Prostate gland (tissue), 2 donors: ENCODE results near the gene BAAT. TPM values are rescaled to one million over a fixed set of nuclear protein-coding genes. Genes with fewer than 3 reads are reported as not detected.

Source experiments
- DNase-seq: peaks from one replicate; pipeline ENCODE4 v3.0.0-alpha.2; 2019; ENCODE audit warnings: low spot score
- H3K27ac ChIP-seq, 2 donors: fragments of 200-600 bp; sonication (generic); 2 replicates each; pipeline ENCODE4 v1.5.1; 2017 to 2019
- H3K27me3 ChIP-seq: fragments of 200-600 bp; sonication (generic); replicated peaks from 2 replicates; pipeline ENCODE4 v1.5.1; 2019; ENCODE audit not compliant: insufficient read depth
- H3K36me3 ChIP-seq, 2 donors: fragments of 200-600 bp; sonication (generic); 1 replicate in 1 of 2; 2 replicates in 1 of 2; pipeline versions ENCODE4 v1.5.1 to v1.8.1; 2017 to 2019
- H3K4me1 ChIP-seq: fragments of 200-600 bp; sonication (generic); replicated peaks from 2 replicates; pipeline ENCODE4 v1.5.1; 2019
- H3K4me3 ChIP-seq, 2 donors: fragments of 200-600 bp; sonication (generic); 2 replicates each; pipeline ENCODE4 v1.5.1; 2017 to 2019
- H3K9me3 ChIP-seq: fragments of 200-600 bp; sonication (generic); 2 replicates; pipeline ENCODE4 v1.5.1; 2017
- POLR2A ChIP-seq: fragments of 450-650 bp; IDR thresholded peaks from one replicate; pipeline ENCODE4 v1.6.1; 2016; ENCODE audit warnings: antibody characterized with exemption, mild to moderate bottlenecking
- POLR2AphosphoS5 ChIP-seq: sonication (generic); formaldehyde crosslinking; IDR thresholded peaks from one replicate; pipeline ENCODE4 v1.6.1; 2017; ENCODE audit warnings: antibody characterized with exemption
- WGBS: methylation state at CpG from one replicate; pipeline ENCODE4 v1.1.5; 2018; 5-methylcytosine and 5-hydroxymethylcytosine counted together
- intact Hi-C: fragments of 100-400 bp; cut with DNase I; formaldehyde crosslinking; loops from one replicate; pipeline ENCODE4 v1.14.2; 2022
- total RNA-seq, 2 donors: library from RNA; depleted of rRNA; stranded (reverse); fragments of >200 nt; gene quantifications; one replicate each; pipeline ENCODE4 v1.1.0, GENCODE V29; 2016
- TF ChIP-seq, protein P1 (sequence below), 4 experiments: fragments of 200-600 bp in 2 of 4; fragments of 450-650 bp in 2 of 4; sonication (generic) in 2 of 4; IDR thresholded peaks; 1 replicate in 3 of 4; 2 replicates in 1 of 4; pipeline ENCODE4 v1.5.1; 2016 to 2019; ENCODE audit warnings: antibody characterized with exemption in 4 of 4, mild to moderate bottlenecking in 2 of 4, moderate library complexity in 2 of 4

Gene BAAT
- total RNA-seq, 2 donors from 2014 or later = not detected

DNA sequence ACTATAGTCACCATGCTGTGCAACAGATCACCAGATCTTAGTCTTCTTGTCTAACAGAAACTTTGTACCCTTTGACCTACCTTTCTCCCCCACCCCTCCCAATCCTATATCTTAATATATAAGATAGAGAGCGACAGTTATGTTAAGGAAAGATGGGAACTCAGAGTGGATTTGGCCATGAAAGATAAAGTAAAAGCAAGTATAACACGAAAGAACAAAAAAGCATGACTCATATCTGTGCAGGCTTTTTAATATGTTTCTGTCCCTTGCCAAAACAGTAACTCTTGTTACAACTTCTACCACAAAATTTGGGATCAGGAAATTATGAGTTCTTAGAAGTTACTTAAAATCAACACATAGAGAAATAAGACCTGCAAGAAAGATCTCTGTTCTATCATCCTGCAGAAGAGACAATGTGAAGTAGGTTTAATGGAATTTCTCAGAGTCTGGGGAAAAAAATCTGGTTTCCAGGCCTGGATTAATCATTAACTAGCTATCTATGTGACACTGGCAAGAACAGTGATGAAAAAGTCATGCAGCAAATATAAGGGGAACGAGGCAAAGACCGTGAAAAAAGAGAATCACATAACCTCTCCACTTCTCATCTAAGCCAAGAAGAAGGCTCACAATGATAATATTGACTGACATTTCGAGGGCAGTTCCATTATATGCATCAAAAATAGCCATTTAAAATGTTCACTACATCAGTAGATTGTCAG, 18.6 kb downstream of the BAAT start:
- no peak overlapping the region for H3K27ac ChIP-seq
- no peaks in the 10 kb centered on the region for H3K4me1 ChIP-seq
- H3K4me3 ChIP-seq = no peak overlapping the region
- H3K9me3 ChIP-seq = no peaks in the 10 kb centered on the region
- intact Hi-C loops = no loop called here
- H3K36me3 ChIP-seq = no peaks in the 10 kb centered on the region
- WGBS = 38% methylated on average over 5 of the region's 5 CpGs
- TF ChIP-seq, protein P1, sequence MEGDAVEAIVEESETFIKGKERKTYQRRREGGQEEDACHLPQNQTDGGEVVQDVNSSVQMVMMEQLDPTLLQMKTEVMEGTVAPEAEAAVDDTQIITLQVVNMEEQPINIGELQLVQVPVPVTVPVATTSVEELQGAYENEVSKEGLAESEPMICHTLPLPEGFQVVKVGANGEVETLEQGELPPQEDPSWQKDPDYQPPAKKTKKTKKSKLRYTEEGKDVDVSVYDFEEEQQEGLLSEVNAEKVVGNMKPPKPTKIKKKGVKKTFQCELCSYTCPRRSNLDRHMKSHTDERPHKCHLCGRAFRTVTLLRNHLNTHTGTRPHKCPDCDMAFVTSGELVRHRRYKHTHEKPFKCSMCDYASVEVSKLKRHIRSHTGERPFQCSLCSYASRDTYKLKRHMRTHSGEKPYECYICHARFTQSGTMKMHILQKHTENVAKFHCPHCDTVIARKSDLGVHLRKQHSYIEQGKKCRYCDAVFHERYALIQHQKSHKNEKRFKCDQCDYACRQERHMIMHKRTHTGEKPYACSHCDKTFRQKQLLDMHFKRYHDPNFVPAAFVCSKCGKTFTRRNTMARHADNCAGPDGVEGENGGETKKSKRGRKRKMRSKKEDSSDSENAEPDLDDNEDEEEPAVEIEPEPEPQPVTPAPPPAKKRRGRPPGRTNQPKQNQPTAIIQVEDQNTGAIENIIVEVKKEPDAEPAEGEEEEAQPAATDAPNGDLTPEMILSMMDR (IDR thresholded peaks at IDR 0.05) = no peak
- TF ChIP-seq POLR2A = no peak
- no peak for TF ChIP-seq POLR2AphosphoS5
- H3K27me3 ChIP-seq = no peaks in the 10 kb centered on the region
- DNase-seq = no peak

- TF ChIP-seq, protein P1 (IDR thresholded peaks at IDR 0.05) = no peak
- no peak overlapping the region for H3K27ac ChIP-seq
- H3K4me1 ChIP-seq = no peaks in the 10 kb centered on the region
- H3K27me3 ChIP-seq = no peaks in the 10 kb centered on the region
- H3K4me3 ChIP-seq = no peak overlapping the region
- intact Hi-C loops = no loop called here
- no peak for DNase-seq
- no peaks in the 10 kb centered on the region for H3K36me3 ChIP-seq
- no peaks in the 10 kb centered on the region for H3K9me3 ChIP-seq
Measured at GRCh38 chr9:101365181-101365580, 19.6 kb downstream of the BAAT start.

DNA sequence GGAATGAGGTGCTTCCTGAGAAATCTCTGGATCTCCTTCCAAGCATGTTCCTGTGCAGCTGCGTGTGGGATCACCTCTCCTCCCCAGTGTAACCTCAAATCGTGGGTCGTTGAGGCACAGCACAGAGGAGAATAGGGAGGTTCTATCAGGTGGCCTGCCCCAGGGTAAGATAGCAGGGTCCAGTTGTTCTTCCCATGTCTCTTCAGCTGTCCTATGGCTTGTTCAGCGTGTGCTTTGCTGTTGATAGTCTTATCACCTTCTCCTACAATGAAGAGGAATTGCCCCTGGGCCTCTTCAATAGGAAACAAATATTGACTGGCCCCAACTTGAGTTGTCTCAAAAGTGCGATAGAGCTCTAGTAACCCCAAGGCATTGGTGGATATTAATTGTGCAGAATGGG, 22.4 kb downstream of the BAAT start:
- H3K27me3 ChIP-seq = no peaks in the 10 kb centered on the region
- intact Hi-C loops = no loop called here
- WGBS = 95% methylated on average over 5 of the region's 5 CpGs
- H3K4me1 ChIP-seq = no peaks in the 10 kb centered on the region
- DNase-seq = no peak
- no peak overlapping the region for H3K27ac ChIP-seq
- H3K9me3 ChIP-seq = no peaks in the 10 kb centered on the region
- no peak overlapping the region for H3K4me3 ChIP-seq
- TF ChIP-seq POLR2AphosphoS5 (no peak), POLR2A (no peak)
- TF ChIP-seq, protein P1 (IDR thresholded peaks at IDR 0.05) = no peak
- H3K36me3 ChIP-seq = no peaks in the 10 kb centered on the region

DNA sequence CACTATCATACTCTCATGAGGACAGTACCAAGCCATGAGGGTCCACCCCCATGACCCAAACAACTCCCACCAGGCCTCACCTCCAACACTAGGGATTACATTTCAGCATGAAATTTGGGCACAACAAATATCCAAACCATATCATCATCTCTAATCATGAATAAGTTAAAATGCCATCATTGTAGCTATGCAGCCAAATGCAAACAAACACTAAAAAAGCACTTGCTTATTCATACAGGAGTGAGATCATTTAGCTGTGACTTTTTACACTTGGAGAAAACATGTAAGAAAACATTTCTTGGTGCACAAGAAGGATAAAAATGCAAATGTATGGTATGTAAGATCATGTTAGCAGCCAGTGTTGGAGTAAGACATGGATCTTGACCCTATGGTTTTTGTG, 24.2 kb downstream of the BAAT start:
- DNase-seq = no peak
- Histone ChIP-seq H3K4me1 (no peaks in the 10 kb centered on the region), H3K27me3 (no peaks in the 10 kb centered on the region), H3K4me3 (no peak overlapping the region), H3K36me3 (no peaks in the 10 kb centered on the region), H3K27ac (no peak overlapping the region), H3K9me3 (no peaks in the 10 kb centered on the region)
- TF ChIP-seq POLR2A (no peak), POLR2AphosphoS5 (no peak)
- TF ChIP-seq, protein P1 (IDR thresholded peaks at IDR 0.05) = no peak
- intact Hi-C loops = no loop called here

GRCh38 chr9:101359679-101360078, 25.1 kb downstream of the BAAT start:
- Histone ChIP-seq H3K9me3 (no peaks in the 10 kb centered on the region), H3K4me1 (no peaks in the 10 kb centered on the region), H3K27me3 (no peaks in the 10 kb centered on the region), H3K27ac (no peak overlapping the region), H3K4me3 (no peak overlapping the region), H3K36me3 (no peaks in the 10 kb centered on the region)
- WGBS = 86% methylated on average over 1 of the region's 1 CpG
- intact Hi-C loops = no loop called here
- TF ChIP-seq, protein P1 (IDR thresholded peaks at IDR 0.05) = no peak
- TF ChIP-seq POLR2A (no peak), POLR2AphosphoS5 (no peak)
- no peak for DNase-seq
